K562 (cell line): Measurements from ENCODE around the gene COL15A1. TPM values are rescaled to one million over a fixed set of nuclear protein-coding genes. Genes with fewer than 3 reads are reported as not detected.

Source experiments
- ATAC-seq: fragments of 200-7000 bp; cut with Tn5 transposase; 3 replicates; pipeline ENCODE4 v1.9.1; 2020; ENCODE audit warnings: moderate library complexity
- BruUV-seq: library from RNA; stranded (reverse); fragments of 400-500 nt; replicated peaks from 2 replicates; lab custom pipeline; 2021; lab: Mats Ljungman, UMichigan
- CTCF ChIA-PET: fragments of 300-600 bp; formaldehyde crosslinking; extraction: SDS; loops from one replicate; lab custom pipeline; 2021; ENCODE audit warnings: low intra/inter-chr PET ratio; lab: Yijun Ruan, JAX
- POLR2A ChIA-PET: fragments of 300-600, 350-650 bp; sonication (Branson Sonifier 250); formaldehyde crosslinking; extraction: SDS; loops from one replicate; lab custom pipeline; 2021; ENCODE audit warnings: antibody characterized with exemption, inconsistent platforms; lab: Yijun Ruan, JAX
- DNase-seq, 4 experiments: peaks; one replicate each; pipeline versions ENCODE4 v3.0.0 to v3.0.0-alpha.2; 2011 to 2018; ENCODE audit warnings: low spot score in 3 of 4, mixed read lengths in 3 of 4; ENCODE audit errors: extremely low read depth in 1 of 4
- FAIRE-seq: peaks from 2 replicates; lab custom pipeline; 2011; peaks lifted over from hg19 to GRCh38; lab: Jason Lieb, UNC
- H2AFZ ChIP-seq: 2 replicates; pipeline ENCODE4 v1.6.0; 2011; ENCODE audit warnings: low read depth, low read length, control low read depth, inconsistent platforms
- H3K27ac ChIP-seq: fragments of 200-600 bp; 3 replicates; pipeline ENCODE4 v1.8.0; 2011; ENCODE audit warnings: low read depth, mild to moderate bottlenecking, control low read depth, inconsistent platforms, low read length, moderate library complexity, mixed read lengths; ENCODE audit errors: extremely low read depth
- H3K27me3 ChIP-seq, 2 experiments: fragments of 300-600 bp in 1 of 2; 2 replicates in 1 of 2; 3 replicates in 1 of 2; pipeline versions ENCODE4 v1.6.0 to v1.8.0; 2011; ENCODE audit warnings: inconsistent platforms in 2 of 2, low read length in 2 of 2, mild to moderate bottlenecking in 1 of 2, mixed read lengths in 1 of 2, moderate library complexity in 1 of 2; ENCODE audit not compliant: control insufficient read depth in 2 of 2, insufficient read depth in 2 of 2
- H3K36me3 ChIP-seq: fragments of 300-600 bp; 3 replicates; pipeline ENCODE4 v1.8.0; 2011; ENCODE audit warnings: mild to moderate bottlenecking, low read length, inconsistent platforms; ENCODE audit not compliant: control insufficient read depth, insufficient read depth
- H3K4me1 ChIP-seq, 2 experiments: fragments of 200-600 bp in 1 of 2; replicated peaks in 1 of 2; 2 replicates in 1 of 2; 3 replicates in 1 of 2; pipeline versions ENCODE4 v1.5.1 to v1.8.0; 2011; ENCODE audit warnings: inconsistent platforms in 2 of 2, low read length in 2 of 2, mild to moderate bottlenecking in 1 of 2, mixed read lengths in 1 of 2, moderate library complexity in 1 of 2; ENCODE audit not compliant: control insufficient read depth in 2 of 2, insufficient read depth in 2 of 2
- H3K4me2 ChIP-seq: 2 replicates; pipeline ENCODE4 v1.6.1; 2011; ENCODE audit warnings: low read length, control low read depth, inconsistent platforms, mixed read lengths; ENCODE audit not compliant: insufficient read depth
- H3K4me3 ChIP-seq: fragments of 200-600 bp; sonication (generic), shearing (Covaris generic); 2 replicates; pipeline ENCODE4 v1.5.1; 2016; ENCODE audit warnings: control low read depth, inconsistent platforms
- H3K79me2 ChIP-seq: fragments of 200-600 bp; 3 replicates; pipeline ENCODE4 v1.8.0; 2011; ENCODE audit warnings: low read length, inconsistent platforms; ENCODE audit not compliant: control insufficient read depth, insufficient read depth
- H3K9ac ChIP-seq, 2 experiments: 2 replicates each; pipeline versions ENCODE4 v1.6.0 to v1.6.1; 2011; ENCODE audit warnings: low read depth in 2 of 2, low read length in 2 of 2, control low read depth in 1 of 2, inconsistent platforms in 1 of 2, mild to moderate bottlenecking in 1 of 2, mixed read lengths in 1 of 2; ENCODE audit not compliant: insufficient read depth in 1 of 2
- H3K9me1 ChIP-seq: one replicate; pipeline ENCODE4 v1.6.0; 2011; ENCODE audit warnings: inconsistent platforms, mild to moderate bottlenecking, low read length, moderate library complexity; ENCODE audit not compliant: control insufficient read depth, insufficient read depth
- H3K9me3 ChIP-seq: replicated peaks from 2 replicates; pipeline ENCODE4 v1.5.1; 2011; ENCODE audit warnings: low read depth, low read length, inconsistent platforms; ENCODE audit not compliant: control insufficient read depth, insufficient read depth
- H4K20me1 ChIP-seq: replicated peaks from 2 replicates; pipeline ENCODE4 v1.6.1; 2011; ENCODE audit warnings: low read length, inconsistent platforms, mixed read lengths; ENCODE audit not compliant: control insufficient read depth, insufficient read depth
- ADNP ChIP-seq: fragments of 200-800 bp; sonication (Bioruptor generic); IDR thresholded peaks from 2 replicates; pipeline ENCODE4 v1.6.1; 2016; ENCODE audit warnings: missing genetic modification characterization, missing compliant biosample characterization
- BACH1 ChIP-seq: fragments of 200-800 bp; sonication (Bioruptor generic); IDR thresholded peaks from 2 replicates; pipeline ENCODE4 v1.6.1; 2016; ENCODE audit warnings: missing genetic modification characterization, missing compliant biosample characterization
- ELK1 ChIP-seq: sonication (generic); formaldehyde crosslinking; IDR thresholded peaks from 2 replicates; pipeline ENCODE4 v1.8.1; 2022; ENCODE audit warnings: missing genetic modification reagents
- PRDM10 ChIP-seq: fragments of 450-650 bp; IDR thresholded peaks from 2 replicates; pipeline ENCODE4 v1.6.1; 2018; ENCODE audit not compliant: partially characterized antibody
- PRPF4 ChIP-seq: fragments of 200-400 bp; formaldehyde crosslinking; IDR thresholded peaks from one replicate; pipeline ENCODE4 v1.6.1; 2017; ENCODE audit warnings: low read length, low read depth, mild to moderate bottlenecking; ENCODE audit not compliant: insufficient read depth, poor library complexity, severe bottlenecking
- RBM15 ChIP-seq: fragments of 200-400 bp; formaldehyde crosslinking; IDR thresholded peaks from 2 replicates; pipeline ENCODE4 v1.6.1; 2018; ENCODE audit warnings: mild to moderate bottlenecking, low read length, moderate library complexity; ENCODE audit not compliant: insufficient read depth
- SNAPC5 ChIP-seq: fragments of 250-450 bp; sonication (Bioruptor Pico); IDR thresholded peaks from 2 replicates; pipeline ENCODE4 v1.8.0; 2021; ENCODE audit warnings: moderate library complexity, mild to moderate bottlenecking, inconsistent platforms
- ZNF318 ChIP-seq, 2 experiments: fragments of 450-650 bp; IDR thresholded peaks; 2 replicates each; pipeline ENCODE4 v1.6.1; 2016; ENCODE audit warnings: mild to moderate bottlenecking in 2 of 2, borderline replicate concordance in 1 of 2, low read depth in 1 of 2, moderate library complexity in 1 of 2
- ZNF324 ChIP-seq: fragments of 250-450 bp; sonication (Bioruptor Pico); IDR thresholded peaks from 2 replicates; pipeline ENCODE4 v1.4.0; 2020; ENCODE audit warnings: mild to moderate bottlenecking
- WGBS: fragments of 100-300 bp; shearing (Covaris generic); methylation state at CpG from one replicate; pipeline ENCODE4 v1.1.6; 2016; ENCODE audit warnings: low coverage, mixed read lengths; ENCODE audit not compliant: insufficient coverage; ENCODE audit errors: missing lambda C conversion rate; 5-methylcytosine and 5-hydroxymethylcytosine counted together
- in situ Hi-C: fragments of 300-500 bp; cut with MboI; formaldehyde crosslinking; loops from 4 replicates; pipeline ENCODE4 v1.15.0; 2018; ENCODE audit warnings: inconsistent platforms, mixed read lengths
- intact Hi-C: fragments of 100-400 bp; cut with micrococcal nuclease; formaldehyde crosslinking; loops from 2 replicates; pipeline ENCODE4 v1.14.2; 2022
- polyA plus RNA-seq, 8 experiments: library from polyadenylated mRNA; depleted of rRNA in 4 of 8; stranded (reverse) in 5 of 8; unstranded in 3 of 8; fragments of >200 nt; fragmentation: Nextera tagmentation in 2 of 8; fragmentation: Illumina TruSeq in 1 of 8; extraction: Ambion mirVana in 2 of 8; extraction: Trizol in 1 of 8; gene quantifications; 2 replicates each; pipeline versions ENCODE4 v1.2.1 to v1.2.3, GENCODE V29; 2011 to 2014; ENCODE audit warnings: inconsistent platforms in 1 of 8, missing spikeins in 1 of 8
- total RNA-seq, 7 experiments: library from RNA; depleted of rRNA in 6 of 7; stranded (reverse); fragments of >200 nt in 6 of 7; fragmentation: Illumina TruSeq in 2 of 7; extraction: Trizol in 2 of 7; gene quantifications; 2 replicates each; pipeline versions ENCODE4 v1.2.1 to v1.2.3, GENCODE V29; 2011 to 2021; ENCODE audit warnings: low replicate concordance in 1 of 7

COL15A1 gene
- total and polyA plus RNA-seq, 9 of the 15 experiments (the other 6 are each of a cell fraction or from before 2014, with no cell fraction given): 0.46 to 5.1 (median 2.6) TPM

GRCh38 chr9:98902516-98902915, 41.2 kb upstream of the COL15A1 start:
- Histone ChIP-seq H3K9me1 (no peaks in the 10 kb centered on the region), H4K20me1 (no peaks in the 10 kb centered on the region), H3K36me3 (no peaks in the 10 kb centered on the region), H3K27ac (no peak overlapping the region), H3K27me3 (no peaks in the 10 kb centered on the region), H3K79me2 (no peaks in the 10 kb centered on the region), H3K4me1 (peaks cover 7 to 28% of the 10 kb centered on the region in 2 experiments), H2AFZ (no peak overlapping the region), H3K4me3 (no peak overlapping the region), H3K4me2 (no peak overlapping the region), H3K9me3 (no peaks in the 10 kb centered on the region), H3K9ac (no peak overlapping the region)
- POLR2A ChIA-PET: no interaction called here
- TF ChIP-seq BACH1 (tag) (no peak), ZNF324 (CRISPR knock-in tag) (no peak), ELK1 (CRISPR knock-in tag) (no peak), ZNF318 (IDR thresholded peaks at IDR 0.05; ENCODE audit: borderline replicate concordance in 1 of 2, low read depth in 1 of 2) (no peak), PRPF4 (no peak), RBM15 (no peak), ADNP (tag) (no peak), PRDM10 (no peak), SNAPC5 (CRISPR knock-in tag) (no peak)
- WGBS: 50% methylated on average over 1 of the region's 1 CpG
- intact Hi-C loops (no loop called here), in situ Hi-C loops (no loop called here)
- CTCF ChIA-PET: no interaction called here
- BruUV-seq: no TSS peak
- ATAC-seq: no peak
- no peak for DNase-seq
- no peak for FAIRE-seq
